CD4-positive, alpha-beta T cell treated with Interleukin-17A for 4 hours (primary cell): ENCODE measurements around the gene HYLS1.
"Not testable (repeated sequence)": the region's sequence is repeated elsewhere in the genome, so short reads cannot be mapped to it uniquely, and the experiment has no call there.

Experiments
- DNase-seq: peaks from one replicate; pipeline ENCODE4 v3.0.0-alpha.2; 2020; ENCODE audit warnings: mixed read lengths

The HYLS1 gene

DNA sequence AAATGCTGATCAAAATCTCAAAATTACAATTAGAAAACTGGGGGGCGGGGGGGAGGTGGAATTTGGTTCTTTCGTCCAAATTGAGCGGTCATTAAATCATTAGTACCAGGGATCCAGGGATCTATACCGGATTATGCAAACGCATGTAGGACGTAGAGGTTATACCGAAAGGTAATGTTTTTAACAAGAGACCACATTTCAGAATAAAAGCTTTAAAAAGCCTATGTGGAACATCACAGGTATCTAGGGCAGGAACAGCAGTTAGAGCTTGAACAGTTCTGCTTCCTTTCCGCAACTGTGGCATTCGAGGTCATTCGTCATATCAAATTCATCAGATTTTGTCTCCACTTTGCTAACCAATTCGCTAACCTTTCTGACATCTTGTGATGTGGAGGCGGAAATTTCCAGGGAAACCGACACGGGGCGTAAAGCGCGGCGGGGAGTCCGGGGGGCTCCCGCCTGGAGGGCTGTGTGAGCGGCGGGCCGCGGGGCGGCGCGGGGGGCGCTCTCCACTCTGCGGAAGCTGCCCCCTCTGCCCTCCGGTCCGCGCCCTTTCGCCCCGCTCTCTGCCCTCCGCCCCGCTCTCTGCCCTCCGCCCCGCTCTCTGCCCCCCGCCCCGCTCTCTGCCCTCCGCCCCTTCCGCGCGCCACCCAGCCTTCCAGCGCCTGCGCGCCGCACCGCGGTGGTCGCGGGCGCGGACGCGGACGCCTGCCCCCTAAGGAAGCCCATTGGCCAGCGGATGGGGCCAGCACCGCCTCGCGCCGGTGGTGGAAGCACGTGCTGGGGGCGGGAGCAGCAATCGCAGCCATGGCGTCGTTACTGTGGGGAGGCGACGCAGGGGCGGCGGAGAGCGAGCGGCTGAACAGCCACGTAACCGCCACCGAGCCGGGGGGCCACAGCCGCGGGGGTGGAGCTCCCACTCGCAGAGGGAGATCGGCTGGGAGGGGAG lies 16.5 kb downstream of the HYLS1 start, which contains the start of gene DDX25:
Gene DDX25, plus strand, starts transcription at position 798 of the 949 bp plus-strand sequence. Its CDS starts 10 bp downstream, at position 808.
- DNase-seq = no peak

DNA sequence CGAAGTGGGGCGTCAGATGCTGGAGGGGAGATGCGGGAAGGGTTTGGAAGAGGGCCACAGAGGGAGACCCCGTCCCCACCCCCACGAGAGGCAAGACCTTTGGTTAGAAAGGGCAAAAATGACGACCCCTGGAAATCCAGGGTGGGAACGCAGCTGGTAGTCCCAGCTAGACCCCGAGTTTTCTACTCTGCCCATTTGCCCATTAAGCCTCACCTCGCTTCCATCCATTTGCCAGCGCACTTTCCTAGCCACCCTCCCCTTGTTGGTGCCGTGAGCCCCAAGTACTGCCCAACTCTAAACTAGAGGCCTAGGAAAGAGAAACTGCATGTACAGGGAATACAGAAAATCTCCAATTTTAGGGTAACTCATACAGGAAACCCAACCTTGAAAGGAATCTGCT lies 17.2 kb downstream of the HYLS1 start:
- DNase-seq = no peak

DNA sequence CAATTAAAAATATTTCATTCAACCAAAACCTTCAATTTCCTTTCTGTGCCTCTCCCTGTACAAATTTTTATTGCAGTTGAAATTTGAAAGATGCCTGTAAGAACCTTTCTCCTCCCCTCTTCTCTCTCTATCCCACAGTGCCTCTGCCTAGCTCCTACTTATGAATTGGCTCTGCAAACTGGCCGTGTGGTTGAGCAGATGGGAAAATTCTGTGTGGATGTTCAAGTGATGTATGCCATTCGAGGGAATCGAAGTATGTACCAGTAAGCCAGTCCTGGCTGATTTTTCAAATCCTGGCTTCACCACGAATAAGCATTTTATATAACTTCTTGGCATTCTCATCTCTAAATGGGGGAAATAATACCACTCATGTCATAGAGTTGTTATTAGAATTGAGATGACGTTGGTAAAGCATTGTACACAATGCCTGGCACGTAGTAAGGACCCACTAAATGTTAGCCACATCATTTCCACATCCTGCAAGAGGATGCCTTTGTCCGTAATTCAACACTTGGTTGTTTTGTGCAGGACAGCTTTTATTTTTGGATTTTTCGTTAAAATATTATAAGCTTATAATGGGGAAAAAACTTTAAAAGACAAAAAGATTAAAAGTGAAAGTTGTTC lies 22.9 kb downstream of the HYLS1 start:
- no peak for DNase-seq

DNA sequence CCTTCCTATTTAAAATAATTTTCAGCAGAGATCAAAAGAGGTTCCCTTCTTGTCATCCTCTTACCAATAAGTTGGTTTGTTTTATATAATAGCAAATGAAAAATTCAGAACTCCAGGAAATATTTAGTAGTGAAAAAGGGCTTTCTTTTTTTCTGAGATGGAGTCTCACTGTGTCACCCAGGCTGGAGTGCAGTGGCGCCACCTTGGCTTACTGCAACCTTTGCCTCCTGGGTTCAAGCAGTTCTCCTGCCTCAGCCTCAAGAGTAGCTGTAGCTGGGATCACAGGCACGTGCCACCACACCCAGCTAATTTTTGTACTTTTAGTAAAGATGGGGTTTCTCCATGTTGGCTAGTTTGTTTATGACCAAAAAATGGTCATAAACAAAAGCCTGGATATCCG lies 27.1 kb downstream of the HYLS1 start:
- DNase-seq = not testable (repeated sequence)

DNA sequence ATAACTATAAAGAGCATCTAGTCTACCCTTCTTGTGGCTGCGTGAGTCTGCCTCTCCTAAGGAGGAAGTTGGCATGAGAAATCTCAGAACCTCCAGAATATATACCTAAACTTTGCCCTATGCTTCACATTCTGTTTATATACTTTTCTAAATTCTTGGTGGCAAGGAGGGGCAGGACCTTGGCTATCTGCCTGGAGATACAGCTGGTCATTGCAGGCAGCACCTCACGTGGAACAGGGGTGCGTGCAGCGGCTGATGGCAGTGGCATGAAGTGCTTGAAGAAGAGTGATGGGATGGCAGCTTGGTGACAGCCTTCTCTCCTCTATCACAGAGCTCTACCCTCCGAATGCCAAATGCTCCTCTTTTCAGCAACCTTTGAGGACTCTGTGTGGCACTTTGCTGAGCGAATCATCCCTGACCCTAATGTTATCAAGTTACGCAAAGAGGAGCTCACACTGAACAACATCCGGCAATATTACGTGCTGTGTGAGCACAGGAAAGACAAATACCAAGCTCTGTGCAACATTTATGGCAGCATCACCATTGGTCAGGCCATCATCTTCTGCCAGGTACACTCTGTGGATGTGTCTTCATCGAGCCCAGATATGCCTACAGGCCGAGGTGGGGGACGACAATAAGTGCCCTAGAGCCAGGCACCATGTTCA lies 29.3 kb downstream of the HYLS1 start:
- no peak for DNase-seq

DNA sequence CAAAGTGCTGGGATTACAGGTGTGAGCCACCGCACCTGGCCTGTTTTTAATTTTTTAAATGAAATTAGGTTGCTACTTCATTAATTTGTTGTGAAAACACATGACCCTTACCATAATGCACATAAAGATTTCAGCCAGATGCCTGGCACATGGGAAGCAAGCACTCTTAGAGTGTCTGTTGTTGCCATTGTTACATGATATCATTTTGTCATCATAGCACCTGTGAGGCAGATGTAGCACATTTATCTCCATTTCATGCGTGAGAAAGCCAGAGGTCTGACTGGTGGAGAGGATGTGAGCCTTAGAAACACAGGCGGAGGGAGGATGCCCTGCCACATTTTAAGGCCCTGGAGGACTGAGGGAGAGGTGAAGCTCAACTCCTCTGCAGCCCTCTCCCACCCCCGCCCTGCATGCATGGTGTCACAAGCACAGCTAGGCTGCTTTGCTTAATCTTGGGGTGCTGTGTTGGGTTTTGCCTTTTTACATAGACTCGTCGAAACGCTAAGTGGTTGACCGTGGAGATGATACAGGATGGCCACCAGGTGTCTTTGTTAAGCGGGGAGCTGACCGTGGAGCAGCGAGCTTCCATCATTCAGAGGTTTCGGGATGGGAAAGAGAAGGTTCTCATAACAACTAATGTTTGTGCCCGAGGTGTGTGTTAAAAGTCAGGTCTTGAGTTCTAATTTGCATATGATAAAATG lies 30.8 kb downstream of the HYLS1 start:
- no peak for DNase-seq

DNA sequence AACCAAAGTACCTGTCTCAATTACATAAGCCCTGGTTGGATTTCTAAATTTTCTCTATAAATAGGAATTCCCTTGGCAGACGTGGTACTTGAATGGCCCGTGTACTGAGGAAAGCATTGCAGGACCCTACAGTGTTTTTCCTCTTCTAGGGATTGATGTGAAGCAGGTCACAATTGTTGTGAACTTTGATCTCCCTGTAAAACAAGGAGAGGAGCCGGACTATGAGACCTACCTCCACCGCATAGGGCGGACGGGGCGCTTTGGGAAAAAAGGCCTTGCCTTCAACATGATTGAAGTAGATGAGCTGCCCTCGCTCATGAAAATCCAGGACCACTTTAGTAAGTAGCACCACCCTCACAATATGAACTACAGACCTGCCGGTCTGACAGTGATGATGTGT lies 33.6 kb downstream of the HYLS1 start:
- DNase-seq = no peak

DNA sequence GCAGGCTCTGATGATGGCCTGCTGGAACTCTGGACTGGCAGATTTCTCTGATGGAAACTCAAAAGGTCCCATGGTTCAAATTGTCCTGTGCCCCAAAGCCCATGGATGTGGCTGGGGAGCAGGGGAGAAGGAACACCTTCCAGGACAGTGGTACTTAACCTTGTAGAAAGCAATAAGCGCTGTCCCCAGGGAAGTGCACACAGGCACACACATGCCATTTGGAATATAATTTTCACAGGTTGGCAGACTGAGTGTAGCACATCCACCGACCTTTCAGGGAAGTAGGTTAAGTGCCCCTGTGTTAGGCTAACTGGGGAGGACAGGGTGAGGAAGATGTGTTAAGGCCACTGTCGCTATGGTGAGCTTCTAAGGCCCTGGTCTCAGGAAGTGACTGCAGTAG lies 34.7 kb downstream of the HYLS1 start:
- no peak for DNase-seq

DNA sequence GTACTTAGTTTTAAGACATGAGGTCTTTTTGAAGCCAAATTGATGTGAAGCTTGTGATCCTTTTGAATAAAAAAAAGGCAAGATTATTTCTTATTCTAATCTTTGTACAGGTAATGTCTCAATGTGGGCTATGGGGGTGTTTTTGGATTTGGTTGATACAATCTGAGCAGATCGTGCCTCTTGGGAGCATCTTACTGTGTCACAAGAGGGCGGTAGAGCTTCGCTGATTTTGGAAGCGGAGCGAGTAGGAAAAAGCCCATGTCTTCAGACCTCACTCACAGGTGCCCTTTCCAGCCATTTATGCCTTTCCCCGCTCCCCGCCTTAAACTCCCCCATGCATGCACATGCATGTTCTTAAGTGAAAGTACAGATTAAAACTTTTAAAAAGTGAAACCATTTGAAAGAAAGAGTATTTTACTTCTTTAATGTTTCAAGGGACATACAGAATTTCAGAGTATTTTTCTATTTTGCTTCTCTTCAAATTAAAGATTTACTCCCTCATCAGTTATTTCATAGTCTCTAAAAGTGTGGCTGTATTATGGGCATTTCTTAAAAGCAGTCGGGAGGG lies 35.6 kb downstream of the HYLS1 start:
- DNase-seq = peak; percentile 65

DNA sequence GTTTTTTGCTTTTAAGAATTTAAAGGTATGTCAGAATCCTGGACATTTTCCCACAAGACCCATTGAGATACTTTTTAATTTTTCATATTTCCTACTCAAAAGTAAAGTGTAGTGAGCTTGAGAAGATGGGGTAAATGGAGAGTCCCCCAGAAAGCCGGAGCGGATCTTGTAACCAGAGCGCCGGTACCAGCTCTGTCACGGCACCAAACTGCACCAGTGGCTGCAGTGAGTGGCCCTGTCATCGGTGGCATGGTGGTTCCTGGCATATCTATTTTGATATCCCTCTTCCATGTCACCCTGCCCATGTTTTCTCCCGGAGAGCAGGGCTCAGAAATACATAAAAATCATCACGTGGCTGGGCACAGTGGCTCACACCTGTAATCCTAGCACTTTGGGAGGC lies 36.2 kb downstream of the HYLS1 start:
- DNase-seq = no peak

DNA sequence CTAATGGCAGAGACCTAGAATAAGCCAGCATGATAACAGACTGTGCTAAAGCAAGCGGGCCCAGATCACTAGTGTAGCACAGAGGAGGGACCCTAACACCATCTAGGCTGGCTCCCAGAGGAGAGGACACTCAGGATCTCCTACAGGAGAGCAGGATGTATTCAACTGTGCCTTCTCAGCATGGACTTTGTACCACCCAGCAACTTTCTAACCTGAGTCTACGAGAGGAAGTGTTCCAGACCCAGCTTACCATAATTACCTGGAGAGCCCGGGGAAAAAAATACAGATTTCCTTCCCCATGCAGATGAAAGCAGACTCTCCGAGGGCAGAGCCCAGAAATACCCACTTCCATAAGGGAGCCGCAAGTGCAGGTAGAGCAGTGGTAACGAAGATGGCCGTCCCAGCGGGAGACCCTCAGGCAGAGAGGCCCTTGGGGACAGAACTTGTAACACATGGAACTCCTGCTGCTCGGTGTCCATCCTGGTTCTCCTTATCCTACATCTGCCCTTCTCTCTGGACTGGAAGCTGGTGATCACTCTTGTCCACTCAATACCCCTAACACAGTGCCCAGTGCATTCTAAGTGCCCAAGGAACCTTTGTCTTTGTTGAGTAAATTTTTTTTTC lies 37.0 kb downstream of the HYLS1 start:
- DNase-seq = no peak

DNA sequence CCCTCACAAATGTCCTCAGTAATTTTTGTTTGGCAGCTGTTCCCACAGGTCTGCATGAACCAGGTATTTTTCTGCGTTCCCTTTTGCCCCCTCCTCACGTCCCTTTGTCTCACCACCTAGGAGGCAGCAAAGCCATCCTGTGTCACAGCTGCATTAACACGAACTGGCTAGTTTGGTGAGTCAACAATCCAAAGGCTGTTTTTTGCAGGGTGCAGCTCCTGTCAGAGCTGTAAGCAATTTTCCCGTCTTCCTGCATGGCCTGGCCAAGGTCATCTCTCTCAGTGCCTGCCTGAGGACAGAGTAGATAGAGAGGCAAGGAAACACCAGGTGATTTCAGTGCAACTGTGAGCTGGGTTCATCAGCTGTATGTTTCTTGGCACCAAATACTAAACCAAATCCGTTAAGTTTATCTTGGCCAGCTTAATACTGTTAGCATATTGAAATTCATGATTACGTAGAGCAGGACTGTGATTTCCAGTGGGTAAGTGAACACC lies 37.8 kb downstream of the HYLS1 start:
- no peak for DNase-seq

DNA sequence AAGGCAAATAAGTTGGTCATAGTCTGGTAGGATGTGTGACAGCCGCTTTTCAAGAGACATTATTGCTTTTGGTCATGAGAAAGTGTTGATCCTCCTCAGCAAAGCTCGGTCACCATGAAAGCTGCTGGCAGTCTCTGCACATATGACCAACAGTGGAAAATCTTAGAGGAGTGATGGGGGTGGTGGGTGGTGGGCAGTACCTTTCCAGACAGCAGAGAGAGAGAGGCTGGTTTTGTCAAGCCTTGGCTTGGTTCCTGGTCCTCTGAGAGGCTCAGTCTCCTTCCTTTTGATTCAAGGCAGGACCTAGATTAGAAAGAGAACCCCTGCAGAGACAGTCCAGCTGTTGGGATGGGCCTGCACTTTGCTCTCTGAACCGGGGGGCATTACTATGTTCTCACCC lies 38.3 kb downstream of the HYLS1 start:
- DNase-seq = no peak

DNA sequence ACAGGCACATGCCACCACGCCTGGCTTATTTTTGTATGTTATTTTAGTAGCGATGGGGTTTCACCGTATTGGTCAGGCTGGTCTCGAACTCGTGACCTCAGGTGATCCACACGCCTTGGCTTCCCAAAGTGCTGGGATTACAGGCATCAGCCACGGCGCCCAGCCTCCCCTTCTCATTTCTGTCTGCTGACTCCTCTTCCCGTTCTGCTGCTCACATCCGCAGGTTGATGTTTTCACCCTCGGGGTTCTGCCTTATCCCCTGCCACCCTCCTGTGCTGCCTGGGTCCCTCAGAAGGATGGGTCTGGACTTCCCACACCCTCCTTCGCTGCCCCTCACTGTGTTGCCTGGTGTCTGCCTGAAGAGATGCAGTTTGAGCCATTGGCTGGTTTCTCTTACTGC lies 39.2 kb downstream of the HYLS1 start:
- no peak for DNase-seq

DNA sequence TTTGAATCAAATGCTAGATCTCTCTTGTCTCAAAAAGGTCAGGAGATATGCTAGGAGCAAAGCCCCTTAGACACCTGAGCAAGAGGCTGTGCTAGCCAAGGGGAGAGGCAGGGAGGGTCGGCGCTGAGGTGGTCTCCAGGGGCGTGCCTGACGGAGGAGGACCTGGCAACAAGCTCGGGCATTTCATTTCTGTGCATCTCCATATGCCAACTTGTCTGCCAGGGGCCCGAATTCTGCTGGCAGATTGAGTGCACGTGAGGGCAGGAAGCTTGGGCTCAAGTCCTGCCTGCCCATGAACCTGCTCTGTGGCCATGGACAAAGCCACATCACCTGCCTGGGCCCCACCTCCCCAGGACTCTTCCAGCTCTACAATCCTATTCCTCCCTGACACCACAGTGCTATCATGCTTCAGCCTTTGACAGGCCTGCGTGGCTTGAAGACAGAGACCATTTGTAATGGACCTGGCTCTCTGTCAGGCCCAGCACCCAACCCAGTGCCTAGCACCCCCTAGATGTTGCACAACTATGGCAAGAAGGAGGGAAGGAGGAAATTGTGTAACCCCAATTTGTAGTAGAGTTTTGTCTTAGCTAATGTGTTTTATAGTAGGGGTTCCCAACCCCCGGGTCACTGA lies 42.1 kb downstream of the HYLS1 start:
- no peak for DNase-seq

DNA sequence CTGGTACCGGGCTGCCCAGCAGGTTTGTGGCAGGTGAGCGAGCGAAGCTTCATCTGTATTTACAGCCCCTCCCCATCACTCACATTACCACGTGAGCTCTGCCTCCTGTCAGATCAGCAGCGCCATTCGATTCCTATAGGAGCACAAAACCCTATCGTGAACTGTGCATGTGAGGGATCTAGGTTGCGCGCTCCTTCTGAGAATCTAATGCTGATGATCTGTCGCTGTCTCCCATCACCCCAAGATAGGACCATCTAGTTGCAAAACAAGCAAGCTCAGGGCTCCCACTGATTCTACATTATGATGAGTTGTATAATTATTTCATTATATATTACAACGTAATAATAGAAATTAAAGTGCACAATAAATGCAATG lies 42.6 kb downstream of the HYLS1 start:
- DNase-seq = no peak

DNA sequence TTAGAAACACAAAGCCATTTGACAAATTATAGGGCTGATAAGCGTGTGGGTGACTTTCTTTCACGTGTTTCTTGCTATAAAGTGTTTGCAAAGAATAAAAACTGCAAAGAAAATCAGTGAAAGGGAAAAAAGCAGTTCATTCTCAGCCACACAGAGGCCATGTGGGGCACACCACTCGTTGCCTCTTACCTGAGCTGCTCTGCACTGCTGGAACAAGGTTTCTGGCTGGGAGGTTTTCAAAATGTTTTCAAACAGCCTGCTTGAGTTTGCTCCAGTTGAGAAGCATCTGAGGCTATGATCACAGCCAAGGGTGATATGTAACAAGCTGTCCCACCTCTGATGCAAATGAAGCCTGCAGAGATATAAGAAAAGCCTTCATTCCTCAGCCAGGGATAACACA lies 43.6 kb downstream of the HYLS1 start:
- DNase-seq = no peak

DNA sequence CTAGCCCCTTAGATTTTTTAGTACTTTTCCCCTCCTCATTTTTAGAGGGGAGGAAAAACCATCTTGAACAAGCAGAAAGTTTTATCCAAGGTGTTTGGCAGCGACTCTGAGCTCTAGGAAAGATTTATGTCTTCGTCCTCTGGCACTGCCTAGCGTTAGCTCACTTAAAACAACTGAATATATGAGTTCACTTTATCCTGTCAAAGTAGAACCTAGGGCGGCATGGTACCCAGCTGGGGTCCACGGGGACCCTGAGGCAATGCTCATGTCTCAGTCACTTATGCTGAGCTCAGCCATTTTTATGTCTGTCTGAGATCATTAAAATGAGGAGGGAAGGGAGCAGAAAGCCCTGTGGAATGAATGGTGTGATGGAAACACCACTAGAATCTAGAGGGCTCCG lies 44.2 kb downstream of the HYLS1 start:
- no peak for DNase-seq

DNA sequence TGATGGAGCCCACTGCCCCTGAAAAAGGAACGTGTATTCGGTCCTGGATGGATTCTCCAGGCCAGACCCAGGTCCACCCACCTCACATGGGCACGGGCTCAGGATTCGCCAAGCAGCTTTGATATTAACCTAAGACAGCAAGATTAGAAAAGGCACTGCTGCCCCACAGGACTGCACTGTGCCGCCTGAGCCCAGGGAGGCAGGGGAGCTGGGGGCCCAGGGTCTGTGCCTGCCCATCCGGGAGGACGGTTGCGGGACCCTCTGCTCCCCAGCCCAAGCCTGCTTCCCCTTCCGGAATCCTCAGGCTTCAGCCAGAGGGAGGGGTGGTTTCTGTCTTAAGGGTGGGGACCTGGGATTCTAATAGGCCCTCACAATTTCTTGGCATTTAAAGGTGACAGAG lies 44.8 kb downstream of the HYLS1 start:
- DNase-seq = no peak

DNA sequence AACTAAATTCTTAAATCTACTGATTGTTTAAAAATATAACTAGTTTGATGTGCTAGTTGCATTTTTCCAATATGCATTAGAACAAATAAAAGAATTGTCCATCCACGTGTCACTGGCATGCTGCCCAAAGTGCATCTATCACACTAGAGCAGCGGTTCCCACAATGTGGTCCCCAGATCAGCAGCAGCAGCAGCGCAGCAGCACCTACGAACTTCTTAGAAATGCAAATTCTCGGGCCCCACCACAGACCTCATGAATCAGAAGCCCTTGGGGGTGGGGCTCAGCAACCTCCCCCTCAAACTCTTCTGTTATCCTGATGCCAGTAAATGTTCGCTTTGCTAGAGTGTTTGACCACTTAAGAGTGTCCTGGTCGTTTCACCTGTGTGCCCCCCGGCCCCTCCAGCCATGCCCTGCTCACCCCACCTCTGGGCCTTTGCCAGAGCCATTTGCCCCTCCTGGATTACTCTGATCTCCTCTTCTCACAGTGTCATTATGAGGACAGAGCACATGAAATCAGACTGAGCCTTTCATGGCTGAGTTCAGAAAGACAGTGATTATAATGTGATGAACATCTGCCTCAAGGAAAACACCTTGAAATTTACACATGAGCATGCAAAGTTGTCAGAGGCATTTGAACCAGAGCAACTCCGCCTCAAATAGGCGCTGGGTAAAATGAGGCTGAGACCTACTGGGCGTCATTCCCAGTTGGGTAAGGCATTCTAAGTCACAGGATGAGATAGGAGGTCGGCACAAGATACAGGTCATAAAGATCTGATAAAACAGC lies 45.8 kb downstream of the HYLS1 start:
- no peak for DNase-seq

DNA sequence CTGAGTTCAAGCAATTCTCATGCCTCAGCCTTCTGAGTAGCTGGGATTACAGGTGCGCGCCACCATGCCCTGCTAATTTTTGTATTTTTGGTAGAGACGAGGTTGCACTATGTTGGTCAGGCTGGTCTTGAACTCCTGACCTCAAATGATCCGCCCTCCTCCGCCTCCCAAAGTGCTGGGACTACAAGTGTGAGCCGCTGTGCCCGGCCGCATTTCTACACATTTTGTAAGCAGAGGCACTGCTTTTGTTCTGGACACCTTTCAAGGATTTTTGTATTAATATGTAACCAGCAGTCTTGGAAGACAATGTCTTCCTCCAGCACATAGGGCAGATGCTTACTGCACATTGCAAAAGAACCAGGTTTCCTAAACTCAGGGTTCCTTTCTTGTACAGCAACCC lies 47.0 kb downstream of the HYLS1 start:
- no peak for DNase-seq
